Nephron (organoid): ENCODE measurements around the gene GET3.

Experiments used
- H3K27ac Mint-ChIP-seq, 3 experiments: 2 replicates each; pipeline ENCODE4 v1.8.0; 2020; ENCODE audit warnings: mixed read lengths in 3 of 3, mild to moderate bottlenecking in 2 of 3, moderate library complexity in 1 of 3
- H3K27me3 Mint-ChIP-seq: 2 replicates; pipeline ENCODE4 v1.8.0; 2021; ENCODE audit warnings: low read depth, mild to moderate bottlenecking, moderate library complexity, mixed read lengths
- H3K36me3 Mint-ChIP-seq: 2 replicates; pipeline ENCODE4 v1.8.0; 2020; ENCODE audit warnings: low read depth, mixed read lengths
- H3K4me1 Mint-ChIP-seq: 2 replicates; pipeline ENCODE4 v1.8.0; 2020; ENCODE audit warnings: mixed read lengths
- H3K4me3 Mint-ChIP-seq, 3 experiments: 2 replicates each; pipeline ENCODE4 v1.8.0; 2020; ENCODE audit warnings: mild to moderate bottlenecking in 3 of 3, mixed read lengths in 3 of 3, moderate library complexity in 2 of 3
- H3K9me3 Mint-ChIP-seq: 2 replicates; pipeline ENCODE4 v1.8.0; 2020; ENCODE audit warnings: mixed read lengths
- CTCF ChIP-seq, 3 experiments: fragments of 200-600 bp; sonication (generic); IDR thresholded peaks; one replicate each; pipeline ENCODE4 v1.5.0; 2021; ENCODE audit warnings: antibody characterized with exemption in 3 of 3; ENCODE audit not compliant: unreplicated experiment in 3 of 3

GET3 gene

GRCh38 chr19:12782424-12783290, 45.4 kb downstream of the GET3 start:
- H3K27me3 Mint-ChIP-seq, result no peaks in the 10 kb centered on the region
- H3K9me3 Mint-ChIP-seq, result no peaks in the 10 kb centered on the region
- no peak for TF ChIP-seq CTCF (IDR thresholded peaks at IDR 0.05; ENCODE audit: unreplicated experiment in 3 of 3)
- peaks cover 25% of the 10 kb centered on the region for H3K4me1 Mint-ChIP-seq
- peak overlapping the region; percentile 87 to 88 (median 87) for H3K4me3 Mint-ChIP-seq
- H3K27ac Mint-ChIP-seq, result peak overlapping the region in 2 of 3 experiments; percentile 97 to 98
- no peaks in the 10 kb centered on the region for H3K36me3 Mint-ChIP-seq

- Mint-ChIP-seq H3K4me1 (peaks cover 29% of the 10 kb centered on the region), H3K36me3 (no peaks in the 10 kb centered on the region), H3K9me3 (no peaks in the 10 kb centered on the region), H3K4me3 (peak overlapping the region; percentile 73 to 83 (median 81)), H3K27ac (peak overlapping the region in 1 of 3 experiments; percentile 85), H3K27me3 (no peaks in the 10 kb centered on the region)
- no peak for TF ChIP-seq CTCF (IDR thresholded peaks at IDR 0.05; ENCODE audit: unreplicated experiment in 3 of 3)
Observed at GRCh38 chr19:12783291-12783848, 46.1 kb downstream of the GET3 start.

GRCh38 chr19:12783849-12784393, 46.6 kb downstream of the GET3 start:
- no peak for TF ChIP-seq CTCF (IDR thresholded peaks at IDR 0.05; ENCODE audit: unreplicated experiment in 3 of 3)

GRCh38 chr19:12784394-12784870, 47.1 kb downstream of the GET3 start:
- peaks cover 28% of the 10 kb centered on the region for H3K4me1 Mint-ChIP-seq

More at GRCh38 chr19:12783849-12784393, 46.6 kb downstream of the GET3 start:
- H3K36me3 Mint-ChIP-seq, result no peaks in the 10 kb centered on the region
- peaks cover 29% of the 10 kb centered on the region for H3K4me1 Mint-ChIP-seq
- peak overlapping the region; percentile 73 to 83 (median 81) for H3K4me3 Mint-ChIP-seq
- no peaks in the 10 kb centered on the region for H3K9me3 Mint-ChIP-seq
- H3K27ac Mint-ChIP-seq, result peak overlapping the region in 1 of 3 experiments; percentile 85
- H3K27me3 Mint-ChIP-seq, result no peaks in the 10 kb centered on the region

GRCh38 chr19:12784871-12785430, 47.7 kb downstream of the GET3 start:
- TF ChIP-seq CTCF (IDR thresholded peaks at IDR 0.05; ENCODE audit: unreplicated experiment in 3 of 3), result no peak
- Mint-ChIP-seq H3K27me3 (no peaks in the 10 kb centered on the region), H3K9me3 (no peaks in the 10 kb centered on the region), H3K4me1 (peaks cover 25% of the 10 kb centered on the region), H3K4me3 (no peak overlapping the region), H3K36me3 (no peaks in the 10 kb centered on the region), H3K27ac (no peak overlapping the region)

More at GRCh38 chr19:12784394-12784870, 47.1 kb downstream of the GET3 start:
- Mint-ChIP-seq H3K9me3 (no peaks in the 10 kb centered on the region), H3K27ac (no peak overlapping the region), H3K27me3 (no peaks in the 10 kb centered on the region), H3K36me3 (no peaks in the 10 kb centered on the region), H3K4me3 (no peak overlapping the region)
- no peak for TF ChIP-seq CTCF (IDR thresholded peaks at IDR 0.05; ENCODE audit: unreplicated experiment in 3 of 3)
